HepG2 (cell line): ENCODE data around the gene TCAP.

Source experiments
- GFI1 ChIP-seq: sonication (generic); formaldehyde crosslinking; IDR thresholded peaks from 2 replicates; pipeline ENCODE4 v1.5.0; 2020; ENCODE audit warnings: missing genetic modification reagents, mild to moderate bottlenecking, borderline replicate concordance
- NR2F2 ChIP-seq: IDR thresholded peaks from 2 replicates; pipeline ENCODE4 v1.6.1; 2012; ENCODE audit warnings: low read depth, inconsistent platforms, borderline replicate concordance
- ZFP1 ChIP-seq: IDR thresholded peaks from 2 replicates; pipeline ENCODE4 v1.6.1; 2016
- ZFP37 ChIP-seq: sonication (generic); formaldehyde crosslinking; IDR thresholded peaks from 2 replicates; pipeline ENCODE4 v1.4.0; 2020; ENCODE audit warnings: missing genetic modification reagents, borderline replicate concordance

DNA sequence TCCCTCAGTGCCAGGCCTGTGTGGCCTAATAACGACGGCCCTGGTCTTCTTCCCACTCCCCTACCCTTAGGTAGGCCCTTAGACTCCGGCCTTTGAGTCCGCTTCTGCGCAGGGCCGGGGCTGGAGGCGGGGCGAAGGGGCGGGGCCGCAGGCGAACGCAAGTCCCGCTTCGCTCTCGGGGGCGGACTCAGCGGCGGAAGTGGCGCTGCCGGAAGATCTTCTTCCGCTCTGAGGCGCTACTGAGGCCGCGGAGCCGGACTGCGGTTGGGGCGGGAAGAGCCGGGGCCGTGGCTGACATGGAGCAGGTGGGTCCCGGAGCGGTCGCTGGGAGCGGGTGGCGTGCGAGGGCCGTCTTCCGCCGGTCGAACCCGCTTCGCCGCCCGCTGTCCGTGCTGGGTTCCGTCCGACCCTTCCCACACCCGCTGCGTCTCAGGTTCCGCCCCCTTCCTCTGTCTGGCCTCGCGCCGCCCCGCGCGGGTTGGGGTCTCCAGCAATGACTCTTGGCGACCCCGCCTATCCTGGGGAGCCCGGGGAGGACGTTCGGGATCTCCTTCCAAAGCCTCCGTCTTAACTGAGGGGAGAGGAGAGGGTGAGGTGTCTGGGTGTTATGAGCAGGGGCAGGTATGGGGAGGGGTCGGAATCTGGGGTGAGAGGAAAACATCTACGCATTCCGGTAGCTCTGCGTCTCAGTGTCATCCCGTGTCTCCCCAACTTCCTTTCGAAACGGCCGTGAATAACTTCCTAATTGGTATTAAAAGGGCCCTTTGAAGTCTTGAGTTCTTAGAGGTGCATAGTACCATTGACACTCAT lies 28.0 kb upstream of the TCAP start, which contains the start of gene STARD3:
- TF ChIP-seq ZFP1 = peak; percentile 29; the same call in 1 of the 2 replicates
- TF ChIP-seq ZFP37 (CRISPR knock-in tag) = peak; percentile 89
- TF ChIP-seq GFI1 (CRISPR knock-in tag) = peak; percentile 59; the same call in 1 of the 2 replicates
- TF ChIP-seq NR2F2 = peak; percentile 43; the same call in 1 of the 2 replicates
